ENCODE data around the gene IQGAP3. TPM values are rescaled to one million over a fixed set of nuclear protein-coding genes. Genes with fewer than 3 reads are reported as not detected.
A peak's percentile ranks its signal among the peaks of the same experiment; 100 is the strongest.
"Not testable (repeated sequence)": the region's sequence is repeated elsewhere in the genome, so short reads cannot be mapped to it uniquely, and the experiment has no call there.

The IQGAP3 gene
- total and polyA plus RNA-seq, 2 of the 4 experiments (the other 2 are of a cell fraction) = 12.5 to 13.6 TPM

DNA sequence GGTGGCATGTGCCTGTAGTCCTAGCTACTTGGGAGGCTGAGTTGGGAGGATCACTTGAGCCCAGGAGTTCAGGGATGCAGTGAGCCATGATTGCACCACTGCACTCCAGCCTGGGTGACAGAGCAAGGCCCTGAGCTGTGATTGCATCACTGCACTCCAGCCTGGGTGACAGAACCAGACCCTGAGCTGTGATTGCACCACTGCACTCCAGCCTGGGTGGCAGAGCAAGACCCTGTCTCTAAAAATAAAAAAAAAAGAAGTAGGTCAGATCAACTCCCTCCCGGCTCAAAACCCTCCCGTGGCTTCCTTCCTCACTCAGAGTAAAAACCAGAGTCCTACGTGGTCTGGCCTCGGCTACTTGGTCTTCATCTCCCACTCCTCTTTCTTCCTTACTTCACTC, 19.4 kb downstream of the IQGAP3 start:
- H3K27me3 ChIP-seq (ENCODE audit: control insufficient read depth, insufficient read depth, low read length); DNase-seq; H3K9me3 ChIP-seq (ENCODE audit: control insufficient read depth, insufficient read depth, low read length); BruUV-seq (replicated peaks); H3K4ac ChIP-seq (ENCODE audit: low read depth, low read length); in situ Hi-C loops (cut with MboI; ENCODE audit: low sequenced_read_pairs); H3K4me2 ChIP-seq (ENCODE audit: low read depth, low read length); CTCF ChIA-PET; H2AFZ ChIP-seq (replicated peaks; ENCODE audit: low read length, poor library complexity); H3K4me3 ChIP-seq (ENCODE audit: insufficient read depth, low read depth, low read length); H3K9me1 ChIP-seq (ENCODE audit: insufficient read depth, low read length); H4K91ac ChIP-seq (ENCODE audit: insufficient read depth, low read depth, low read length); POLR2A ChIA-PET (ENCODE audit: unreplicated experiment); H3K56ac ChIP-seq (ENCODE audit: extremely low read depth, insufficient read depth, low read length); H3K9ac ChIP-seq (ENCODE audit: low read depth, low read length); H3K4me1 ChIP-seq (ENCODE audit: control insufficient read depth, insufficient read depth, low read length); H2BK20ac ChIP-seq (ENCODE audit: low read depth, low read length); H3K18ac ChIP-seq (ENCODE audit: low read depth, low read length); intact Hi-C loops (cut with micrococcal nuclease); H2BK120ac ChIP-seq (ENCODE audit: low read depth, low read length); ATAC-seq (ENCODE audit: low read depth); H3K27ac ChIP-seq (ENCODE audit: insufficient read depth, low read length); H4K20me1 ChIP-seq (ENCODE audit: insufficient read depth, low read length); H4K5ac ChIP-seq (ENCODE audit: low read depth, low read length); H3K14ac ChIP-seq (replicated peaks; ENCODE audit: low read depth, low read length); dilution Hi-C loops (cut with HindIII; ENCODE audit: low sequenced_read_pairs, unreplicated experiment); H2BK5ac ChIP-seq (ENCODE audit: low read depth, low read length, poor library complexity, severe bottlenecking); H3K23ac ChIP-seq (ENCODE audit: low read depth, low read length); H2AK5ac ChIP-seq (ENCODE audit: low read depth, low read length); H2BK15ac ChIP-seq (ENCODE audit: low read depth, low read length); H4K8ac ChIP-seq (ENCODE audit: low read depth in 2 of 2, low read length in 2 of 2): not testable (repeated sequence)
- peak; percentile 60; the same call in 1 of the 2 replicates for TF ChIP-seq CEBPB (IDR thresholded peaks at IDR 0.05; ENCODE audit: low read depth, low read length)
- H3K36me3 ChIP-seq (ENCODE audit: control insufficient read depth, insufficient read depth, low read length) = peaks cover 11% of the 10 kb centered on the region
- H2AK9ac ChIP-seq (replicated peaks; ENCODE audit: low read depth, low read length, poor library complexity) = peak overlapping the region; percentile 50
- 90% methylated on average over 2 of the region's 4 CpGs; no CpG with 5 or more reads in 1 of the 2 experiments for WGBS, 2 experiments (ENCODE audit: extremely low coverage in 2 of 2, insufficient read length in 1 of 2)
- peaks cover 0 to 22% of the 10 kb centered on the region in 2 experiments; a peak in 3 of 4 replicates for H3K79me1 ChIP-seq (ENCODE audit: low read depth in 1 of 2, low read length in 2 of 2)
